GM18499 (cell line): ENCODE data around the gene SLC9A8.
A peak's percentile ranks its signal among the peaks of the same experiment; 100 is the strongest.

Experiments used
- ATAC-seq: cut with Tn5 transposase; IDR thresholded peaks from one replicate; pipeline ENCODE4 v1.9.1; 2021; ENCODE audit warnings: moderate number of reproducible peaks; ENCODE audit not compliant: insufficient read depth, unreplicated experiment

SLC9A8 gene

GRCh38 chr20:49786196-49786595, 26.4 kb upstream of the SLC9A8 start:
- ATAC-seq: no peak

GRCh38 chr20:49786668-49787370, 25.8 kb upstream of the SLC9A8 start:
- no peak for ATAC-seq

- no peak for ATAC-seq
Observed at GRCh38 chr20:49787371-49788357, 25.0 kb upstream of the SLC9A8 start.

- ATAC-seq: no peak
Observed at GRCh38 chr20:49790077-49790798, 22.4 kb upstream of the SLC9A8 start.

- ATAC-seq: no peak
Observed at GRCh38 chr20:49791165-49791564, 21.5 kb upstream of the SLC9A8 start.

GRCh38 chr20:49792006-49792405, 20.6 kb upstream of the SLC9A8 start:
- no peak for ATAC-seq

- no peak for ATAC-seq
Observed at GRCh38 chr20:49792611-49793010, 20.0 kb upstream of the SLC9A8 start.

- no peak for ATAC-seq
Observed at GRCh38 chr20:49794336-49795134, 18.1 kb upstream of the SLC9A8 start.

GRCh38 chr20:49795135-49795424, 17.5 kb upstream of the SLC9A8 start:
- ATAC-seq: no peak

GRCh38 chr20:49796600-49797343, 15.9 kb upstream of the SLC9A8 start:
- no peak for ATAC-seq

- ATAC-seq: no peak
Observed at GRCh38 chr20:49797344-49797615, 15.3 kb upstream of the SLC9A8 start.

- no peak for ATAC-seq
Observed at GRCh38 chr20:49798718-49799117, 13.9 kb upstream of the SLC9A8 start.

GRCh38 chr20:49799698-49800097, 12.9 kb upstream of the SLC9A8 start:
- no peak for ATAC-seq

- ATAC-seq: no peak
Observed at GRCh38 chr20:49803418-49803817, 9.2 kb upstream of the SLC9A8 start.

- ATAC-seq: no peak
Observed at GRCh38 chr20:49804364-49804763, 8.3 kb upstream of the SLC9A8 start.

- ATAC-seq: peak; percentile 35
Observed at GRCh38 chr20:49805224-49805876, 7.3 kb upstream of the SLC9A8 start.

GRCh38 chr20:49808753-49809152, 3.9 kb upstream of the SLC9A8 start:
- ATAC-seq: no peak

- ATAC-seq: no peak
Observed at GRCh38 chr20:49809803-49810359, 2.7 kb upstream of the SLC9A8 start.
